DMS79 treated with DMSO at 0.1 percent for 48 hours (cell line): ENCODE results near the gene OSTC.

Experiments used
- DNase-seq: peaks from one replicate; lab custom pipeline; 2025; lab: John Stamatoyannopoulos, UW

The OSTC gene

DNA sequence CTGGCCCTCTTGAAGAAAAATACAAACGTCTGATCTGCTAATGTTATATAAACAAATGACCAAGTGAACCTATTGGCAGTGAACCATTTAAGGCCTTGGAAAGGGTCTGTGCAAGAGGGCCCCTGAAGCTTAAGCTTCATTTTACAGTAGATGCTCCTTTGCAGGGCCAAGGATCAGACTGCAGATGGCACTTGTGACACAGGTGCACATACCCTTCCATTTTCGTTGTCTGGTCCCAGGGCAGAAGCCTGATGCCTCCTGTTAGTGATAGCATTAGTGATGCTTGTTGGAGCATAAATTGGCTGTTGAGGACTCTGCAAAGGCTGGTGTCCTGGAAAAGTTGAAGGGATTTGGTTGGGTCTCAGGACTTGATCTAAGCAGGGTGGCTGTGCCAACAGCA lies 65.9 kb downstream of the OSTC start:
- DNase-seq = no peak

DNA sequence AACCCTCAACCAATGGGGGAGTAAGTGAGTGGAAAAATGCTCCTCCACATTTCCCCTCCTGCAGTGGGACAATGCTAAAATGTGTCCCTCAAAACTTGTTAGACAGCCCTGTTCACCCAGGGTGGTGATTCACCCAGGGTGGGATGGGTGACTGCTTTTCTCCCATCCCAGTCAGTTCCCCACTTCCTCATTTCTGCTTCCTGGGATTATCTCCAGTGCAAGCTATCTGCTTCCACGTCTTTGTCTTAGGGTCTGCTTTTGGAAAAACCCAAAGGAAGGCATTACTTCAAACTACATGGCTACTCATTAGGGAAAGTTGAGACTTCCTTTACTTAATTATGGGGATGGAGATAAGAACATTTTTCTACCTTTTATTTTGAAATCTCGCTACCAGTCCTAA lies 67.0 kb downstream of the OSTC start:
- no peak for DNase-seq
